HepG2 (cell line): ENCODE measurements around the gene HYAL1.

Experiments
- EP300 ChIP-seq, 3 experiments: sonication (generic) in 1 of 3; formaldehyde crosslinking in 1 of 3; IDR thresholded peaks; 2 replicates each; pipeline versions ENCODE4 v1.5.1 to v1.6.1; 2011 to 2020; ENCODE audit warnings: low read depth in 2 of 3, low read length in 2 of 3, borderline replicate concordance in 1 of 3, improper control_type of control experiment in 1 of 3, mild to moderate bottlenecking in 1 of 3, missing genetic modification reagents in 1 of 3, moderate library complexity in 1 of 3
- HDAC2 ChIP-seq: sonication (generic); formaldehyde crosslinking; IDR thresholded peaks from 2 replicates; pipeline ENCODE4 v1.4.0; 2020; ENCODE audit warnings: missing genetic modification reagents
- POLR2A ChIP-seq, 2 experiments: IDR thresholded peaks; 2 replicates each; pipeline ENCODE4 v1.6.1; 2011; ENCODE audit warnings: low read depth in 2 of 2, low read length in 2 of 2, mild to moderate bottlenecking in 1 of 2, moderate library complexity in 1 of 2; ENCODE audit not compliant: insufficient read depth in 1 of 2
- POLR2AphosphoS5 ChIP-seq: IDR thresholded peaks from 2 replicates; pipeline ENCODE4 v1.6.1; 2012; ENCODE audit warnings: low read depth, low read length
- REPIN1 ChIP-seq: sonication (generic); formaldehyde crosslinking; IDR thresholded peaks from 2 replicates; pipeline ENCODE4 v1.8.0; 2022; ENCODE audit warnings: missing genetic modification reagents, low read depth, mild to moderate bottlenecking, borderline replicate concordance
- REST ChIP-seq, 2 experiments: IDR thresholded peaks; 2 replicates each; pipeline ENCODE4 v1.6.1; 2011 to 2012; ENCODE audit warnings: low read length in 2 of 2, borderline replicate concordance in 1 of 2, low read depth in 1 of 2, mild to moderate bottlenecking in 1 of 2, moderate library complexity in 1 of 2
- SMARCC2 ChIP-seq: fragments of 450-650 bp; IDR thresholded peaks from 2 replicates; pipeline ENCODE4 v1.6.1; 2017; ENCODE audit warnings: antibody characterized with exemption, mild to moderate bottlenecking
- ZC3H4 ChIP-seq: sonication (generic); formaldehyde crosslinking; IDR thresholded peaks from 2 replicates; pipeline ENCODE4 v1.4.0; 2020; ENCODE audit warnings: missing genetic modification reagents, borderline replicate concordance

GRCh38 chr3:50262778-50263177 lies 40.6 kb downstream of the HYAL1 start:
- no peak; a peak in 1 of 4 replicates for TF ChIP-seq POLR2A (IDR thresholded peaks at IDR 0.05; ENCODE audit: insufficient read depth in 1 of 2, low read depth in 2 of 2, low read length in 2 of 2)
- TF ChIP-seq ZC3H4 (CRISPR knock-in tag): no peak
- TF ChIP-seq REST (IDR thresholded peaks at IDR 0.05; ENCODE audit: borderline replicate concordance in 1 of 2, low read depth in 1 of 2, low read length in 2 of 2): no peak
- no peak for TF ChIP-seq EP300 (IDR thresholded peaks at IDR 0.05; ENCODE audit: low read depth in 2 of 2, low read length in 2 of 2)
- TF ChIP-seq EP300 (CRISPR knock-in tag; IDR thresholded peaks at IDR 0.05; ENCODE audit: borderline replicate concordance): no peak
- TF ChIP-seq HDAC2 (CRISPR knock-in tag): no peak
- TF ChIP-seq REPIN1 (CRISPR knock-in tag): no peak
- TF ChIP-seq POLR2AphosphoS5: no peak
- TF ChIP-seq SMARCC2: no peak
